MM.1S (cell line): ENCODE results near the gene BCL11B.

Source experiments
- DNase-seq: peaks from one replicate; pipeline ENCODE4 v3.0.0-alpha.2; 2015
- H2AFZ ChIP-seq: fragments of 300-600 bp; sonication (generic); 2 replicates; pipeline ENCODE4 v1.6.0; 2016; ENCODE audit warnings: antibody characterized with exemption, low read length
- H3F3A ChIP-seq: fragments of 300-600 bp; sonication (generic); 2 replicates; pipeline ENCODE4 v1.6.1; 2016; ENCODE audit warnings: mild to moderate bottlenecking, antibody characterized with exemption, low read length, moderate library complexity, mixed read lengths; ENCODE audit not compliant: insufficient read depth
- H3K27ac ChIP-seq: fragments of 300-600 bp; sonication (generic); 2 replicates; pipeline ENCODE4 v1.5.1; 2016; ENCODE audit warnings: mild to moderate bottlenecking, low read length
- H3K27me3 ChIP-seq: fragments of 300-600 bp; sonication (generic); replicated peaks from 2 replicates; pipeline ENCODE4 v1.6.0; 2016; ENCODE audit warnings: low read length; ENCODE audit not compliant: insufficient read depth
- H3K36me3 ChIP-seq: fragments of 300-600 bp; sonication (generic); replicated peaks from 2 replicates; pipeline ENCODE4 v1.6.1; 2016; ENCODE audit warnings: mild to moderate bottlenecking, low read length, mixed read lengths; ENCODE audit not compliant: insufficient read depth
- H3K4me1 ChIP-seq: fragments of 300-600 bp; sonication (generic); 2 replicates; pipeline ENCODE4 v1.6.1; 2016; ENCODE audit warnings: low read length, mixed read lengths
- H3K4me2 ChIP-seq: fragments of 300-600 bp; sonication (generic); 2 replicates; pipeline ENCODE4 v1.6.0; 2016; ENCODE audit warnings: low read depth, low read length
- H3K4me3 ChIP-seq: fragments of 300-600 bp; sonication (generic); 2 replicates; pipeline ENCODE4 v1.5.1; 2016; ENCODE audit warnings: low read length, mixed read lengths
- H3K79me2 ChIP-seq: fragments of 300-600 bp; sonication (generic); 2 replicates; pipeline ENCODE4 v1.6.1; 2016; ENCODE audit warnings: mixed run types, low read length, mixed read lengths
- H3K9ac ChIP-seq: fragments of 300-600 bp; sonication (generic); 2 replicates; pipeline ENCODE4 v1.6.1; 2016; ENCODE audit warnings: low read length, mixed read lengths
- H3K9me2 ChIP-seq: fragments of 300-600 bp; sonication (generic); replicated peaks from 2 replicates; pipeline ENCODE4 v1.6.1; 2016; ENCODE audit warnings: mild to moderate bottlenecking, low read length, mixed read lengths; ENCODE audit not compliant: insufficient read depth
- H3K9me3 ChIP-seq: fragments of 300-600 bp; sonication (generic); replicated peaks from 2 replicates; pipeline ENCODE4 v1.6.1; 2016; ENCODE audit warnings: mild to moderate bottlenecking, low read length, mixed read lengths; ENCODE audit not compliant: insufficient read depth
- H4K20me1 ChIP-seq: fragments of 300-600 bp; sonication (generic); 2 replicates; pipeline ENCODE4 v1.6.1; 2016; ENCODE audit warnings: mild to moderate bottlenecking, low read length, moderate library complexity, mixed read lengths; ENCODE audit not compliant: insufficient read depth
- EZH2 ChIP-seq: fragments of 300-600 bp; sonication (generic); optimal IDR thresholded peaks from 2 replicates; pipeline ENCODE3; 2017; ENCODE audit warnings: low read depth, mild to moderate bottlenecking, antibody characterized with exemption, low read length, mixed read lengths
- EZH2phosphoT487 ChIP-seq: fragments of 300-600 bp; sonication (generic); IDR thresholded peaks from 2 replicates; pipeline ENCODE4 v1.6.1; 2018; ENCODE audit warnings: antibody characterized with exemption, low read length
- TF ChIP-seq, protein P1 (sequence below): fragments of 300-600 bp; sonication (generic); IDR thresholded peaks from 2 replicates; pipeline ENCODE4 v1.5.1; 2016; ENCODE audit warnings: antibody characterized with exemption, low read length, mixed read lengths

The BCL11B gene

GRCh38 chr14:99124482-99125105, 147.4 kb downstream of the BCL11B start:
- H3K79me2 ChIP-seq: no peaks in the 10 kb centered on the region
- TF ChIP-seq, protein P1, sequence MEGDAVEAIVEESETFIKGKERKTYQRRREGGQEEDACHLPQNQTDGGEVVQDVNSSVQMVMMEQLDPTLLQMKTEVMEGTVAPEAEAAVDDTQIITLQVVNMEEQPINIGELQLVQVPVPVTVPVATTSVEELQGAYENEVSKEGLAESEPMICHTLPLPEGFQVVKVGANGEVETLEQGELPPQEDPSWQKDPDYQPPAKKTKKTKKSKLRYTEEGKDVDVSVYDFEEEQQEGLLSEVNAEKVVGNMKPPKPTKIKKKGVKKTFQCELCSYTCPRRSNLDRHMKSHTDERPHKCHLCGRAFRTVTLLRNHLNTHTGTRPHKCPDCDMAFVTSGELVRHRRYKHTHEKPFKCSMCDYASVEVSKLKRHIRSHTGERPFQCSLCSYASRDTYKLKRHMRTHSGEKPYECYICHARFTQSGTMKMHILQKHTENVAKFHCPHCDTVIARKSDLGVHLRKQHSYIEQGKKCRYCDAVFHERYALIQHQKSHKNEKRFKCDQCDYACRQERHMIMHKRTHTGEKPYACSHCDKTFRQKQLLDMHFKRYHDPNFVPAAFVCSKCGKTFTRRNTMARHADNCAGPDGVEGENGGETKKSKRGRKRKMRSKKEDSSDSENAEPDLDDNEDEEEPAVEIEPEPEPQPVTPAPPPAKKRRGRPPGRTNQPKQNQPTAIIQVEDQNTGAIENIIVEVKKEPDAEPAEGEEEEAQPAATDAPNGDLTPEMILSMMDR: no peak
- TF ChIP-seq EZH2: no peak
- H3K4me3 ChIP-seq: no peak overlapping the region
- no peaks in the 10 kb centered on the region for H3K9me2 ChIP-seq
- no peaks in the 10 kb centered on the region for H3F3A ChIP-seq
- H3K36me3 ChIP-seq: no peaks in the 10 kb centered on the region
- no peak for DNase-seq
- no peaks in the 10 kb centered on the region for H4K20me1 ChIP-seq
- no peaks in the 10 kb centered on the region for H3K4me1 ChIP-seq
- H3K9me3 ChIP-seq: no peaks in the 10 kb centered on the region
- H3K4me2 ChIP-seq: no peak overlapping the region
- H3K27me3 ChIP-seq: no peaks in the 10 kb centered on the region
- no peak overlapping the region for H3K27ac ChIP-seq
- H3K9ac ChIP-seq: no peak overlapping the region
- H2AFZ ChIP-seq: no peak overlapping the region

DNA sequence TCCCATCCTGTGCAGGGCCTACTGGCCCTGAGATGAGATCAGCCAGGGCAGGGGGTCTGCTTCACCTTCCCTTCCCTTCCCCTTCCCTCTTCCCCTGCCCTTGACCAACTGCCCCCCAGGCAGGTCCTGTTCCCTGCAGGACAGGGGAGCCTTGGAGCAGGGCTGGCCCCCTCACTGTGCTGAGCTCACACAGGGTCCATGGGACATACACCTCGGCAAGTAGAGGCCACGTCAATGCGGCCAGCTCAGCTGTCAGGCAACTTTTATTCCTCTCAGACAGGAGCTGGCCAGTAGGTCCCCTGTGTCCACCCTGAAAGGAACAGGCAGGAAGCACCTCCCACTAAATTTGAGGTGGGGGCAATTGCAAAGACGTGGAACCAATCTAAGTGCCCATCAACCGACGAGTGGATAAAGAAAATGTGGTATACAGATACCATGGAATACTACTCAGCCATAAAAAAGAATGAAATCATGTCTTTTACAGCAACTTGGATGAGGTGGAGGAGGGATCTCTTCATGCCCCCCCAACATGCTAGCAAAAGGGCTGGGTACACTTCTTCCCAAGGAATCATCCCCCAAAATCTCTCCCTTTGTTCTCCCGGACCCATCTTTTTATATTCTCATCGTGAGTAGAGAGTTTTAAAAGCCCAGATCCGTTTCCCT, 148.7 kb downstream of the BCL11B start:
- no peaks in the 10 kb centered on the region for H4K20me1 ChIP-seq
- H3K27ac ChIP-seq: no peak overlapping the region
- H3K9me2 ChIP-seq: no peaks in the 10 kb centered on the region
- no peaks in the 10 kb centered on the region for H3K27me3 ChIP-seq
- no peaks in the 10 kb centered on the region for H3K79me2 ChIP-seq
- no peaks in the 10 kb centered on the region for H3K36me3 ChIP-seq
- DNase-seq: no peak
- no peaks in the 10 kb centered on the region for H3K9me3 ChIP-seq
- no peak overlapping the region for H3K4me2 ChIP-seq
- no peaks in the 10 kb centered on the region for H3F3A ChIP-seq
- no peak overlapping the region for H3K9ac ChIP-seq
- no peaks in the 10 kb centered on the region for H3K4me1 ChIP-seq
- no peak overlapping the region for H2AFZ ChIP-seq
- TF ChIP-seq EZH2 (no peak), EZH2phosphoT487 (no peak)
- TF ChIP-seq, protein P1: no peak
- H3K4me3 ChIP-seq: no peak overlapping the region

GRCh38 chr14:99122521-99123125, 149.4 kb downstream of the BCL11B start:
- Histone ChIP-seq H3K4me2 (no peak overlapping the region), H3K79me2 (no peaks in the 10 kb centered on the region), H3K27ac (no peak overlapping the region), H3K9me2 (no peaks in the 10 kb centered on the region), H3K4me3 (no peak overlapping the region), H3K9ac (no peak overlapping the region), H3K27me3 (no peaks in the 10 kb centered on the region), H3K9me3 (no peaks in the 10 kb centered on the region), H4K20me1 (no peaks in the 10 kb centered on the region), H3F3A (no peaks in the 10 kb centered on the region), H2AFZ (no peak overlapping the region), H3K36me3 (no peaks in the 10 kb centered on the region), H3K4me1 (no peaks in the 10 kb centered on the region)
- DNase-seq: no peak
- no peak for TF ChIP-seq EZH2phosphoT487
- TF ChIP-seq, protein P1: no peak
- no peak for TF ChIP-seq EZH2
